Measurements from ENCODE around the gene EPHA1.
"Not testable (repeated sequence)": the region's sequence is repeated elsewhere in the genome, so short reads cannot be mapped to it uniquely, and the experiment has no call there.

The EPHA1 gene

GRCh38 chr7:143398616-143399015 lies 10.0 kb downstream of the EPHA1 start:
- H3K27me3 Mint-ChIP-seq, result no peaks in the 10 kb centered on the region
- H3K9me3 Mint-ChIP-seq, result no peaks in the 10 kb centered on the region
- ATAC-seq, result no peak
- H3K4me3 Mint-ChIP-seq, result no peak overlapping the region
- no peak overlapping the region for H3K27ac Mint-ChIP-seq
- peaks cover 5% of the 10 kb centered on the region for H3K36me3 Mint-ChIP-seq
- H3K4me1 Mint-ChIP-seq, result no peaks in the 10 kb centered on the region

GRCh38 chr7:143397710-143398530 lies 10.7 kb downstream of the EPHA1 start:
- no peaks in the 10 kb centered on the region for H3K4me1 Mint-ChIP-seq
- H3K27me3 Mint-ChIP-seq, result no peaks in the 10 kb centered on the region
- no peak overlapping the region for H3K27ac Mint-ChIP-seq
- H3K4me3 Mint-ChIP-seq, result no peak overlapping the region
- no peaks in the 10 kb centered on the region for H3K9me3 Mint-ChIP-seq
- H3K36me3 Mint-ChIP-seq, result peaks cover 8% of the 10 kb centered on the region
- peak; percentile 13 for ATAC-seq

- no peaks in the 10 kb centered on the region for H3K4me1 Mint-ChIP-seq
- peaks cover 18% of the 10 kb centered on the region for H3K36me3 Mint-ChIP-seq
- H3K27ac Mint-ChIP-seq, result no peak overlapping the region
- no peaks in the 10 kb centered on the region for H3K9me3 Mint-ChIP-seq
- H3K27me3 Mint-ChIP-seq, result no peaks in the 10 kb centered on the region
- ATAC-seq, result no peak
- H3K4me3 Mint-ChIP-seq, result no peak overlapping the region
Observed at GRCh38 chr7:143396625-143397556, 11.8 kb downstream of the EPHA1 start.

- H3K9me3 Mint-ChIP-seq, result no peaks in the 10 kb centered on the region
- H3K4me1 Mint-ChIP-seq, result no peaks in the 10 kb centered on the region
- H3K4me3 Mint-ChIP-seq, result no peak overlapping the region
- no peak overlapping the region for H3K27ac Mint-ChIP-seq
- H3K36me3 Mint-ChIP-seq, result peaks cover 20% of the 10 kb centered on the region
- H3K27me3 Mint-ChIP-seq, result no peaks in the 10 kb centered on the region
- ATAC-seq, result no peak
Observed at GRCh38 chr7:143396182-143396581, 12.5 kb downstream of the EPHA1 start.

- ATAC-seq, result no peak
- Mint-ChIP-seq H3K27ac (no peak overlapping the region), H3K4me1 (no peaks in the 10 kb centered on the region), H3K36me3 (peaks cover 25% of the 10 kb centered on the region), H3K4me3 (no peak overlapping the region), H3K9me3 (no peaks in the 10 kb centered on the region), H3K27me3 (no peaks in the 10 kb centered on the region)
Observed at GRCh38 chr7:143395187-143396149, 13.2 kb downstream of the EPHA1 start.

GRCh38 chr7:143394777-143395176 lies 13.9 kb downstream of the EPHA1 start:
- no peak overlapping the region for H3K4me3 Mint-ChIP-seq
- no peaks in the 10 kb centered on the region for H3K27me3 Mint-ChIP-seq
- H3K9me3 Mint-ChIP-seq, result no peaks in the 10 kb centered on the region
- peaks cover 32% of the 10 kb centered on the region for H3K36me3 Mint-ChIP-seq
- H3K27ac Mint-ChIP-seq, result no peak overlapping the region
- H3K4me1 Mint-ChIP-seq, result no peaks in the 10 kb centered on the region
- no peak for ATAC-seq

GRCh38 chr7:143394068-143394467 lies 14.6 kb downstream of the EPHA1 start:
- Mint-ChIP-seq H3K4me3 (no peak overlapping the region), H3K36me3 (peaks cover 39% of the 10 kb centered on the region), H3K9me3 (no peaks in the 10 kb centered on the region), H3K27ac (no peak overlapping the region), H3K4me1 (no peaks in the 10 kb centered on the region), H3K27me3 (no peaks in the 10 kb centered on the region)
- ATAC-seq, result no peak

- ATAC-seq, result no peak
- Mint-ChIP-seq H3K9me3 (no peaks in the 10 kb centered on the region), H3K4me1 (no peaks in the 10 kb centered on the region), H3K36me3 (peaks cover 40% of the 10 kb centered on the region), H3K27me3 (no peaks in the 10 kb centered on the region), H3K27ac (no peak overlapping the region), H3K4me3 (no peak overlapping the region)
Observed at GRCh38 chr7:143393267-143394041, 15.2 kb downstream of the EPHA1 start.

GRCh38 chr7:143392875-143393266 lies 15.8 kb downstream of the EPHA1 start:
- Mint-ChIP-seq H3K27me3 (no peaks in the 10 kb centered on the region), H3K36me3 (peaks cover 40% of the 10 kb centered on the region)

GRCh38 chr7:143392427-143392826 lies 16.2 kb downstream of the EPHA1 start:
- not testable (repeated sequence) for H3K27ac Mint-ChIP-seq, H3K9me3 Mint-ChIP-seq, H3K4me1 Mint-ChIP-seq, H3K4me3 Mint-ChIP-seq, ATAC-seq, H3K27me3 Mint-ChIP-seq
- peaks cover 40% of the 10 kb centered on the region for H3K36me3 Mint-ChIP-seq

More at GRCh38 chr7:143392875-143393266, 15.8 kb downstream of the EPHA1 start:
- no peak for ATAC-seq
- Mint-ChIP-seq H3K27ac (no peak overlapping the region), H3K4me3 (no peak overlapping the region), H3K4me1 (no peaks in the 10 kb centered on the region), H3K9me3 (no peaks in the 10 kb centered on the region)

GRCh38 chr7:143391462-143392404 lies 16.9 kb downstream of the EPHA1 start:
- H3K4me3 Mint-ChIP-seq, result no peak overlapping the region
- peaks cover 40% of the 10 kb centered on the region for H3K36me3 Mint-ChIP-seq
- H3K27ac Mint-ChIP-seq, result no peak overlapping the region
- ATAC-seq, result no peak
- no peaks in the 10 kb centered on the region for H3K9me3 Mint-ChIP-seq
- no peaks in the 10 kb centered on the region for H3K4me1 Mint-ChIP-seq
- H3K27me3 Mint-ChIP-seq, result no peaks in the 10 kb centered on the region

- no peak overlapping the region for H3K4me3 Mint-ChIP-seq
- H3K36me3 Mint-ChIP-seq, result peaks cover 40% of the 10 kb centered on the region
- no peak overlapping the region for H3K27ac Mint-ChIP-seq
- no peaks in the 10 kb centered on the region for H3K9me3 Mint-ChIP-seq
- H3K4me1 Mint-ChIP-seq, result no peaks in the 10 kb centered on the region
- ATAC-seq, result no peak
- H3K27me3 Mint-ChIP-seq, result no peaks in the 10 kb centered on the region
Observed at GRCh38 chr7:143390773-143391317, 17.8 kb downstream of the EPHA1 start.

- ATAC-seq, result no peak
- Mint-ChIP-seq H3K4me3 (no peak overlapping the region), H3K9me3 (no peaks in the 10 kb centered on the region), H3K36me3 (peaks cover 40% of the 10 kb centered on the region), H3K27me3 (no peaks in the 10 kb centered on the region), H3K4me1 (no peaks in the 10 kb centered on the region), H3K27ac (no peak overlapping the region)
Observed at GRCh38 chr7:143390104-143390772, 18.4 kb downstream of the EPHA1 start.
